Endothelial cell (in vitro differentiated cells): ENCODE measurements around the gene KDM8. TPM values are rescaled to one million over a fixed set of nuclear protein-coding genes. Genes with fewer than 3 reads are reported as not detected.

Source experiments
- DNase-seq: peaks from one replicate; pipeline ENCODE4 v3.0.0; 2021; ENCODE audit warnings: low spot score
- H3K27ac Mint-ChIP-seq: one replicate; pipeline ENCODE4 v1.8.0; 2021; ENCODE audit warnings: mixed read lengths, inconsistent platforms; ENCODE audit not compliant: unreplicated experiment
- H3K27me3 Mint-ChIP-seq: one replicate; pipeline ENCODE4 v1.8.0; 2021; ENCODE audit warnings: mild to moderate bottlenecking, moderate library complexity, mixed read lengths, inconsistent platforms; ENCODE audit not compliant: unreplicated experiment
- H3K36me3 Mint-ChIP-seq: one replicate; pipeline ENCODE4 v1.8.0; 2021; ENCODE audit warnings: mild to moderate bottlenecking, low read depth, mixed read lengths, inconsistent platforms; ENCODE audit not compliant: unreplicated experiment
- H3K4me1 Mint-ChIP-seq: one replicate; pipeline ENCODE4 v1.8.0; 2021; ENCODE audit warnings: mild to moderate bottlenecking, mixed read lengths, inconsistent platforms; ENCODE audit not compliant: unreplicated experiment
- H3K4me3 Mint-ChIP-seq: one replicate; pipeline ENCODE4 v1.8.0; 2021; ENCODE audit warnings: mild to moderate bottlenecking, mixed read lengths, inconsistent platforms; ENCODE audit not compliant: unreplicated experiment
- H3K9me3 Mint-ChIP-seq: one replicate; pipeline ENCODE4 v1.8.0; 2021; ENCODE audit warnings: mixed read lengths, inconsistent platforms; ENCODE audit not compliant: unreplicated experiment
- total RNA-seq: library from RNA; stranded (reverse); fragmentation: NEBNext Ultra II Directional; extraction: Animal tissue kit (Norgen Biotek cat#: 25700); gene quantifications from one replicate; pipeline ENCODE4 v1.2.1, GENCODE V29; 2021; ENCODE audit not compliant: unreplicated experiment
- TF ChIP-seq, protein P1 (sequence below): fragments of 200-600 bp; sonication (generic); IDR thresholded peaks from one replicate; pipeline ENCODE4 v1.5.0; 2021; ENCODE audit warnings: antibody characterized with exemption; ENCODE audit not compliant: unreplicated experiment

The KDM8 gene
- total RNA-seq, 1 donor from 2014 or later: 5.7 TPM

DNA sequence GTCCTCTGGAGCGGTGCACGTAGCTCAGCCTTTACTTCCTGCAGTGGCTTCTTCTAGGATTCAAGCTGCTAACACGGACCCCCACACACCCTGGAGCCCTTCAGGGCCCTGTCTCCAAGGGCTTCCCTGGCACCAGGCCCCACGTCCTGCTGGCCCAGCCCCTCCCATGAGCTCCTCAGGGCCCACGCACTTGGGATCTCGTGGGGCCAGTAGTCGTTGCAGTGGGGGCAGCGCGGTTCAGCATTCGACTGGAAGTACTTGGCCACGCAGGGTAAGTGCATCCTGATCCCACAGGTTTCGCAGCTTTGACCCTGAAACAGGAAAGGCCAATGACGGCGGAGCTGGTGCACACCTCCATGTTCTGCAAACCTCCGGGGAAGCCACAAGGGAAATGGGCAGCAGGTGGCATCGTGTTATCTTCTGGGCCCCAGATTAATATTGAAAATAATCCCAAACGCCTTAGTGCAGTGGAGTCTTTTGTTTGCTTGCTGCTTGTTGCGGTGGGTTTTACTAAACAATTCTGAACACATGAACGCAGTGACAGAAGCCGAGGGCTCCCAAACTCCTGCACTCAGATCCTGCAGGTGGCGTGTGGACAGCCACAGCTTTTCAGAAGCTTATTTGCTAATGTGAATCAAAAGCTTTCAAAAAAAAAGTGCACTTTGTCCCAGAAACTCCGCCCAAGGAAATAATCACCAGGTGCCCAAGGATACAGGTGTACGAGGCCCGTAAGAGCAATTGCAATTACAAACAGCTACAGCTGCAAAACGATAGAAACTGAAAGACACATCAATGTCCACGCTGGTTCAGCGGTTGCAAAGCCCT lies 22.4 kb downstream of the KDM8 start:
- Mint-ChIP-seq H3K27me3 (peaks cover 8% of the 10 kb centered on the region), H3K4me3 (no peak overlapping the region), H3K27ac (no peak overlapping the region), H3K9me3 (no peaks in the 10 kb centered on the region), H3K4me1 (peaks cover 4% of the 10 kb centered on the region), H3K36me3 (peaks cover 4% of the 10 kb centered on the region)
- TF ChIP-seq, protein P1, sequence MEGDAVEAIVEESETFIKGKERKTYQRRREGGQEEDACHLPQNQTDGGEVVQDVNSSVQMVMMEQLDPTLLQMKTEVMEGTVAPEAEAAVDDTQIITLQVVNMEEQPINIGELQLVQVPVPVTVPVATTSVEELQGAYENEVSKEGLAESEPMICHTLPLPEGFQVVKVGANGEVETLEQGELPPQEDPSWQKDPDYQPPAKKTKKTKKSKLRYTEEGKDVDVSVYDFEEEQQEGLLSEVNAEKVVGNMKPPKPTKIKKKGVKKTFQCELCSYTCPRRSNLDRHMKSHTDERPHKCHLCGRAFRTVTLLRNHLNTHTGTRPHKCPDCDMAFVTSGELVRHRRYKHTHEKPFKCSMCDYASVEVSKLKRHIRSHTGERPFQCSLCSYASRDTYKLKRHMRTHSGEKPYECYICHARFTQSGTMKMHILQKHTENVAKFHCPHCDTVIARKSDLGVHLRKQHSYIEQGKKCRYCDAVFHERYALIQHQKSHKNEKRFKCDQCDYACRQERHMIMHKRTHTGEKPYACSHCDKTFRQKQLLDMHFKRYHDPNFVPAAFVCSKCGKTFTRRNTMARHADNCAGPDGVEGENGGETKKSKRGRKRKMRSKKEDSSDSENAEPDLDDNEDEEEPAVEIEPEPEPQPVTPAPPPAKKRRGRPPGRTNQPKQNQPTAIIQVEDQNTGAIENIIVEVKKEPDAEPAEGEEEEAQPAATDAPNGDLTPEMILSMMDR: no peak
- DNase-seq: no peak

DNA sequence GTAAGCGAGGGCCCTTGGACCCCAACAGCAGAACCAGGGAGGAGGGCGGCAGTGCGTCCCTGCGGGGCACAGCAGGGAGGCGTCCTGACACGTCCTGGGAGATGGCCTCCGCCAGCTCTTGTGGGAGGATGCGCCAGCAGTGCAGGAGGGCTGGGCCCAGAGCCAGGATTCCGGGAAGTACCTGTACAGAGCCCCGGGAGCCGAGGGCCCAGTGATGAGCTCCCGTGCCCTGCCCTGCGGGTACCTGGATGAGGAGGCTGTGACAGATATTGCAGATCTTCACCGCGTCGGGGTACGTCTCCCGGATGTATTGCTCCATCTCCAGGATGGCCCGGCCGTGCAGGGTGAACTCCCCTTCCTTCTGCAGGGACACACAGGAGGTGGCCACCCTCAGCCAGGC lies 23.1 kb downstream of the KDM8 start:
- Mint-ChIP-seq H3K36me3 (peaks cover 4% of the 10 kb centered on the region), H3K9me3 (no peaks in the 10 kb centered on the region), H3K4me1 (peaks cover 4% of the 10 kb centered on the region), H3K4me3 (no peak overlapping the region), H3K27me3 (peaks cover 8% of the 10 kb centered on the region), H3K27ac (no peak overlapping the region)
- no peak for DNase-seq
- TF ChIP-seq, protein P1: no peak

DNA sequence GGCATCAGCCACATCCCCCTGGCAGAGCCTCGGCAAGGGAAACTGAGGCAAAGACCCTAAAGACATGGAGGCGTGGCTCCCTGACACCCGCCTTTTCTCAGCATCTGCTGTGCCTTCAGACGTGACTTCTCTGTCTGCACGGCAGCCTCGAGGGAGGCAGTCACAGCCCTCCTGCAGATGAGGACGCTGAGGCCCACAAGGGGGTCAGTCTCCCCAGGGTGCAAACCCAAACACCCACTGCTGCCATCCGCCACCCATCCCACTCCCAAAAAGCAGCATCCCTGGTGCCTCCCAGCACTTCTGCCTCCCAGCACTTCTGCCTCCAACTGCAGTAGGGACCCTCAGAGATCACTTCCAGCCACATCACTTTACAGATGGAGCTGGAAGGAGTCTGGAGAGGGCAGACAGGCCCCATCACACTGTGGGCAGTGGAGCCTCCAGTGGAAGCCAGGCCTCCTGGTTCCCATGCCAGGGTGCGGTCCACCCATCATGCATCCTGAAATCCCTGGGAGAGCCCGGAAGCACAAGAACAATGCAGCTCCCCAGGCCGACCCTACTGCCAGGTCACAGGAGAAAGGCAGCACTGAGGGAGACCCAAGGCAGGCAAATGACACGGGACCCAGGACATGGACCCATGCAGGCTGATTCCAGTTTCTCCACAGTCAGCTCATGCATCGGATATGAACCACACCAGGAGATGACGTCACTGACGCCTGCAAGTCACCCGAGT lies 23.8 kb downstream of the KDM8 start:
- H3K36me3 Mint-ChIP-seq: peaks cover 4% of the 10 kb centered on the region
- no peaks in the 10 kb centered on the region for H3K9me3 Mint-ChIP-seq
- TF ChIP-seq, protein P1: no peak
- DNase-seq: no peak
- H3K27ac Mint-ChIP-seq: no peak overlapping the region
- H3K4me3 Mint-ChIP-seq: no peak overlapping the region
- peaks cover 13% of the 10 kb centered on the region for H3K27me3 Mint-ChIP-seq
- H3K4me1 Mint-ChIP-seq: peaks cover 4% of the 10 kb centered on the region

DNA sequence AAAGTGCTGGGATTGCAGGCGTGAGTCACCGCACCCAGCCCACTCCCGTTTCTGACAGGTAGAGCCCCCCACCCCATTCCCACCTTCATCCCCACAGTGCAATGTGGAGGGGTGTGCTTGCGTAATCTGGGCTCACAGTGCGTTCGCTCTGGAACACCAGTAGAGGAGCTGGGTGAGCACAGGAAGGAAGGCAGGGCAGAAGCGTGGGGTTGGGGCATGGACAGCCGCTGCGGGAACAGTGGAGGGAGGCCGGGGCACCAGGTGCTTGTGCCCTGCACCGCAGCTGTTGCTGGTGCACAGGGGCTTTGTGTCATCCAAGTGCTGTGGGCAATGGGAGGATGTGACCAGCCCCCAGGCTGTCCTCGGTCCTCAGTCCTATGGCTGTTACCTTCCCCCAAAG lies 24.7 kb downstream of the KDM8 start:
- no peak overlapping the region for H3K4me3 Mint-ChIP-seq
- TF ChIP-seq, protein P1: no peak
- H3K4me1 Mint-ChIP-seq: peaks cover 4% of the 10 kb centered on the region
- H3K9me3 Mint-ChIP-seq: no peaks in the 10 kb centered on the region
- H3K27me3 Mint-ChIP-seq: peaks cover 13% of the 10 kb centered on the region
- peaks cover 4% of the 10 kb centered on the region for H3K36me3 Mint-ChIP-seq
- no peak for DNase-seq
- no peak overlapping the region for H3K27ac Mint-ChIP-seq
